Measurements from ENCODE around the gene SYNGR2. TPM values are rescaled to one million over a fixed set of nuclear protein-coding genes. Genes with fewer than 3 reads are reported as not detected.

SYNGR2 gene
- total RNA-seq, 2 donors from 2014 or later, result 39.2 to 39.6 TPM

DNA sequence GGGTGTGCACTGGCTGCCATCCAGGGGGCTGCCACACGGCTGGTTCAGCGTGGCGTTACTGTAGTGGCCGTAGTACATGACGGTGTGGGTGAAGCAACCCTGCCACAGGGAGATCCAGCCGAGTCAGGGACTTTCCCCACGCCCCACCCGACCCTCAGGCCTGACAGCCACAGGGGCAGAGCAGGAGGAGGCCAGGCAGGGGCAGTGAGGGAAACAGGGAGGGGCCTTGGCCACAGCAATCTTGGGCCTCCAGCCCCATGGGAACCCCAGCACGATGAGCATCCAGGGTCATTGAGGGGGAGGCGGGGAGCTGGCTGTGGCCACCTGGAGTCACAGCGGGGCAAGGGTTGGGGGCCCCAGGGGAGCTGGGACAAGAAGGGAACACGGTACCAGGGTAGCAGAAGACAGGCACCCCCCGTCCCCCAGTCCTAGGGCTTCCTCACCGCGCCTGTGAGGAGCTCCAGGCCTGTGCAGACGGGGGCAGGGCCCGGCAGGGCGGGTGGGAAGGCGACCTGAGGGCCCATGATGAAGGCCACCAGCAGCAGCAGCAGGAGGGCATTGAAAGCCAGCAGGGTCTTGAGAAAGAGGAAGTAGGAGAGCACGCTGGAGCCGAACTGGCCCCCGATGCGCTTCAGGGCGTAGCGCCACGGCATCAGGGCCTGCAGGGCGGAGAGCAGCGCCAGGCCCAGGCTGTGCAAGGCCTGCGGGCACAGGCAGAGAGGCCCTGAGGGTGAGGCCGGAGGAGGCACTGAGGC lies 44.1 kb upstream of the SYNGR2 start:
- Mint-ChIP-seq H3K27me3 (ENCODE audit: insufficient read depth) (no peaks in the 10 kb centered on the region), H3K9me3 (no peaks in the 10 kb centered on the region), H3K27ac (no peak overlapping the region), H3K36me3 (ENCODE audit: low read depth) (peaks cover 27% of the 10 kb centered on the region), H3K4me1 (peaks cover 7% of the 10 kb centered on the region), H3K4me3 (no peak overlapping the region)
- WGBS, 2 experiments (ENCODE audit: insufficient coverage in 1 of 2, insufficient read length in 1 of 2), result 95 to 96% methylated on average over 27 to 30 of the region's 30 CpGs
- Histone ChIP-seq H3K36me3 (ENCODE audit: control insufficient read depth, insufficient read depth, low read length) (peaks cover 18% of the 10 kb centered on the region), H3K9ac (ENCODE audit: extremely low read depth, low read length, poor library complexity, severe bottlenecking) (no peak overlapping the region), H3K27me3 (ENCODE audit: control insufficient read depth, insufficient read depth, low read length, poor library complexity, severe bottlenecking) (no peaks in the 10 kb centered on the region), H3K4me3 (ENCODE audit: low read length) (no peak overlapping the region), H3K9me3 (ENCODE audit: control insufficient read depth, low read length) (no peaks in the 10 kb centered on the region), H3K27ac (ENCODE audit: low read depth, low read length) (no peak overlapping the region), H3K4me1 (ENCODE audit: control insufficient read depth, insufficient read depth, low read length) (peaks cover 5% of the 10 kb centered on the region)
- DNase-seq, result no peak
- no peak for TF ChIP-seq CTCF (conservative IDR thresholded peaks at IDR 0.05)

DNA sequence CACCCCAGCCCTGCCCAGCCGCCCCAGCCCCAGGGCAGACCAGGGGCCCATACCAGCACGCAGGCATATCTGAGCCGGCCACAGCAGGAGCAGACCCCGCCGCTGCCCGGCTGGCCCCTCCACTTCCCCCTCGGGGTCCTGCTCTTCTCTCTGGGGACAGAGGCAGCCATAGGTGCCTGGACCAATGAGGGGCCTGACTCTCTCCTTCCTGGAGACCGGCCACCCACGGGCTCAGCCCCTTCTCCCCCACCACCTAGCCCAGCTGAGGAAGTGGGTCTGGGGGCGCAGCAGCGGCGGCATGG lies 43.6 kb upstream of the SYNGR2 start:
- Histone ChIP-seq H3K9ac (ENCODE audit: extremely low read depth, low read length, poor library complexity, severe bottlenecking) (no peak overlapping the region), H3K36me3 (ENCODE audit: control insufficient read depth, insufficient read depth, low read length) (peaks cover 18% of the 10 kb centered on the region), H3K4me3 (ENCODE audit: low read length) (no peak overlapping the region), H3K9me3 (ENCODE audit: control insufficient read depth, low read length) (no peaks in the 10 kb centered on the region), H3K27ac (ENCODE audit: low read depth, low read length) (no peak overlapping the region), H3K27me3 (ENCODE audit: control insufficient read depth, insufficient read depth, low read length, poor library complexity, severe bottlenecking) (no peaks in the 10 kb centered on the region), H3K4me1 (ENCODE audit: control insufficient read depth, insufficient read depth, low read length) (peaks cover 5% of the 10 kb centered on the region)
- H3K27me3 Mint-ChIP-seq (ENCODE audit: insufficient read depth), result no peaks in the 10 kb centered on the region
- H3K36me3 Mint-ChIP-seq (ENCODE audit: low read depth), result peaks cover 26% of the 10 kb centered on the region
- DNase-seq, result no peak
- TF ChIP-seq CTCF (conservative IDR thresholded peaks at IDR 0.05), result no peak
- H3K9me3 Mint-ChIP-seq, result no peaks in the 10 kb centered on the region
- WGBS, 2 experiments (ENCODE audit: insufficient coverage in 1 of 2, insufficient read length in 1 of 2), result 94 to 95% methylated on average over 8 to 12 of the region's 12 CpGs
- peaks cover 8% of the 10 kb centered on the region for H3K4me1 Mint-ChIP-seq
- H3K27ac Mint-ChIP-seq, result no peak overlapping the region
- H3K4me3 Mint-ChIP-seq, result no peak overlapping the region

DNA sequence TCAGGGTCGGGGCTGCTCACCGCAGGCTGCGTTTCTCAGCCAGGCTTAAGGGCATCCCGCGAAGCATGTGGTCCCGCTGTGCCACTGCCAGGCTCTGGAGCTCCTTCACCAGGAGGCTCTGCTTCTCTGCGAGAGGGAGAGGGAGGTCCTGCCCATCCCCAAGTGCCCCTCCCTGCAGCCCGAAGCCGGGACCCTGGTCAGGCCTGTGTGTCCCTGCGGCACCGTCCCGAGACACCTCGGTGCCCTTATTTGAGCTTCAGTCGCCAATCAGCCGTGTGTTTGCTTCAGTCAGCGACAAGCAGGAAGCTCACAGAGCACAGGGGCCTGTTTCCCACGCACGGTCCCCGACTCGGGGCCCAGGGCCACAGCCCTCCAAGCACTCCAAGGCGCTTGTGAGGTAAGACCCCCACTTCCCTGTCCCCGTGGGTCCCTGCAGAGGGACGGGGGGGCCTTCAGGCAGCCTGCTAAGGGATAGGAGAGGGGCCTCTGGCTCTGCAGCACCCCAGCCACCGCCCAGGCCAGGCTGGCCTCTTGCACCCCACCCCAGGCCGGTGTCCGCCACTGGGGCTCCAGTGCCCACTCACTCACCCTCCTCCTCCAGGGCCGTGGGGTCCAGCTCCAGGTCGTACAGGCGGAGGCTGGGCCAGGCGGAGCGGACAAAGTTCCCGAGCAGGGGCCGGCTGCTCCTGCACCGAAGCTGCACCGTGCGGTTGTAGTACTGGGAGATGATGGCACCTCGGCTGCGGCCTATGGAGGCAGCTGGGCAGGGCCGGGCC lies 43.1 kb upstream of the SYNGR2 start:
- 92% methylated on average over 21 to 39 of the region's 39 CpGs for WGBS, 2 experiments (ENCODE audit: insufficient coverage in 1 of 2, insufficient read length in 1 of 2)
- H3K36me3 Mint-ChIP-seq (ENCODE audit: low read depth), result peaks cover 26% of the 10 kb centered on the region
- H3K9me3 ChIP-seq (ENCODE audit: control insufficient read depth, low read length), result no peaks in the 10 kb centered on the region
- H3K36me3 ChIP-seq (ENCODE audit: control insufficient read depth, insufficient read depth, low read length), result peaks cover 18% of the 10 kb centered on the region
- no peak overlapping the region for H3K27ac Mint-ChIP-seq
- H3K27me3 Mint-ChIP-seq (ENCODE audit: insufficient read depth), result no peaks in the 10 kb centered on the region
- no peak overlapping the region for H3K9ac ChIP-seq (ENCODE audit: extremely low read depth, low read length, poor library complexity, severe bottlenecking)
- peaks cover 5% of the 10 kb centered on the region for H3K4me1 ChIP-seq (ENCODE audit: control insufficient read depth, insufficient read depth, low read length)
- TF ChIP-seq CTCF (conservative IDR thresholded peaks at IDR 0.05), result no peak
- H3K4me3 Mint-ChIP-seq, result no peak overlapping the region
- no peak for DNase-seq
- H3K27ac ChIP-seq (ENCODE audit: low read depth, low read length), result no peak overlapping the region
- H3K9me3 Mint-ChIP-seq, result no peaks in the 10 kb centered on the region
- no peak overlapping the region for H3K4me3 ChIP-seq (ENCODE audit: low read length)
- no peaks in the 10 kb centered on the region for H3K27me3 ChIP-seq (ENCODE audit: control insufficient read depth, insufficient read depth, low read length, poor library complexity, severe bottlenecking)
- H3K4me1 Mint-ChIP-seq, result peaks cover 12% of the 10 kb centered on the region
